GM12878 (cell line): Measurements from ENCODE around the gene HDGFL1. TPM values are rescaled to one million over a fixed set of nuclear protein-coding genes. Genes with fewer than 3 reads are reported as not detected.

Source experiments
- ATAC-seq: fragments of 200-7000 bp; cut with Tn5 transposase; 3 replicates; pipeline ENCODE4 v1.9.1; 2020; ENCODE audit warnings: mild to moderate bottlenecking, moderate library complexity
- BruUV-seq: library from RNA; stranded (reverse); fragments of 400-500 nt; replicated peaks from 2 replicates; lab custom pipeline; 2021; lab: Mats Ljungman, UMichigan
- CTCF ChIA-PET: fragments of 300-600 bp; sonication (Branson Sonifier 250); formaldehyde crosslinking; extraction: SDS; loops from one replicate; lab custom pipeline; 2021; ENCODE audit warnings: inconsistent platforms; lab: Yijun Ruan, JAX
- POLR2A ChIA-PET: fragments of 350-600 bp; formaldehyde crosslinking; extraction: SDS; loops from one replicate; lab custom pipeline; 2021; ENCODE audit warnings: inconsistent platforms; lab: Charles Lee
- RAD21 ChIA-PET: fragments of 300-600 bp; sonication (Branson Sonifier 250); formaldehyde crosslinking; loops from one replicate; lab custom pipeline; 2023; ENCODE audit warnings: antibody characterized with exemption; ENCODE audit not compliant: unreplicated experiment; lab: Charles Lee
- SMC1A ChIA-PET: fragments of 300-600 bp; sonication (Branson Sonifier 250); formaldehyde crosslinking; loops from one replicate; lab custom pipeline; 2023; ENCODE audit not compliant: unreplicated experiment, uncharacterized antibody; lab: Charles Lee
- DNase-seq: peaks from one replicate; pipeline ENCODE4 v3.0.0-alpha.2; 2011; ENCODE audit warnings: low read depth, low spot score
- FAIRE-seq: peaks from 3 replicates; lab custom pipeline; 2011; peaks lifted over from hg19 to GRCh38; lab: Jason Lieb, UNC
- H2AFZ ChIP-seq: 2 replicates; pipeline ENCODE4 v1.6.0; 2011; ENCODE audit warnings: low read depth, low read length, control low read depth; ENCODE audit not compliant: control insufficient read depth
- H3K27ac ChIP-seq: 2 replicates; pipeline ENCODE4 v1.5.1; 2011; ENCODE audit warnings: control low read depth; ENCODE audit not compliant: control insufficient read depth, insufficient read depth
- H3K27me3 ChIP-seq, 2 experiments: replicated peaks in 1 of 2; 2 replicates each; pipeline versions ENCODE4 v1.6.0 to v1.6.1; 2011; ENCODE audit warnings: low read length in 1 of 2; ENCODE audit not compliant: control insufficient read depth in 2 of 2, insufficient read depth in 2 of 2
- H3K36me3 ChIP-seq, 2 experiments: 2 replicates each; pipeline ENCODE4 v1.5.1; 2011; ENCODE audit warnings: low read length in 1 of 2; ENCODE audit not compliant: control insufficient read depth in 2 of 2, insufficient read depth in 2 of 2
- H3K4me1 ChIP-seq: 2 replicates; pipeline ENCODE4 v1.6.1; 2011; ENCODE audit warnings: mild to moderate bottlenecking, low read length, moderate library complexity, mixed read lengths; ENCODE audit not compliant: control insufficient read depth, insufficient read depth
- H3K4me2 ChIP-seq: 2 replicates; pipeline ENCODE4 v1.6.0; 2011; ENCODE audit warnings: control low read depth; ENCODE audit not compliant: control insufficient read depth, insufficient read depth
- H3K4me3 ChIP-seq: fragments of 200-600 bp; sonication (generic); 2 replicates; pipeline ENCODE4 v1.5.1; 2016
- H3K79me2 ChIP-seq: 2 replicates; pipeline ENCODE4 v1.6.0; 2011; ENCODE audit warnings: low read length; ENCODE audit not compliant: control insufficient read depth, insufficient read depth
- H3K9ac ChIP-seq: 2 replicates; pipeline ENCODE4 v1.8.0; 2011; ENCODE audit warnings: low read length, control low read depth, mixed read lengths; ENCODE audit not compliant: control insufficient read depth, insufficient read depth
- H3K9me3 ChIP-seq: replicated peaks from 3 replicates; pipeline ENCODE4 v1.5.1; 2011; ENCODE audit warnings: mild to moderate bottlenecking, low read length; ENCODE audit not compliant: control insufficient read depth, insufficient read depth
- H4K20me1 ChIP-seq: 2 replicates; pipeline ENCODE4 v1.6.0; 2011; ENCODE audit not compliant: control insufficient read depth, insufficient read depth
- KAT2A ChIP-seq: conservative IDR thresholded peaks from 2 replicates; pipeline ENCODE4 v1.6.1; 2011; ENCODE audit warnings: low read depth, low read length; ENCODE audit not compliant: control insufficient read depth
- NFXL1 ChIP-seq: fragments of 450-650 bp; IDR thresholded peaks from 2 replicates; pipeline ENCODE4 v1.6.1; 2017; ENCODE audit warnings: antibody characterized with exemption, mild to moderate bottlenecking, borderline replicate concordance
- STAT1 ChIP-seq: fragments of 450-650 bp; conservative IDR thresholded peaks from 2 replicates; pipeline ENCODE4 v1.6.1; 2014; ENCODE audit warnings: antibody characterized with exemption, mild to moderate bottlenecking
- TARDBP ChIP-seq: IDR thresholded peaks from 2 replicates; pipeline ENCODE4 v1.6.1; 2016; ENCODE audit warnings: borderline replicate concordance
- ZNF384 ChIP-seq: IDR thresholded peaks from 2 replicates; pipeline ENCODE4 v1.6.1; 2012; ENCODE audit warnings: low read depth, mild to moderate bottlenecking, low read length, improper control_type of control experiment, borderline replicate concordance
- WGBS: methylation state at CpG from one replicate; pipeline ENCODE4 v1.1.6; 2016; ENCODE audit warnings: low lambda C conversion rate; ENCODE audit not compliant: insufficient replicate concordance, insufficient coverage; ENCODE audit errors: missing lambda C conversion rate; 5-methylcytosine and 5-hydroxymethylcytosine counted together
- in situ Hi-C: fragments of 300-500 bp; cut with MboI; formaldehyde crosslinking; loops from 9 replicates; pipeline ENCODE4 v1.14.3; 2018; ENCODE audit warnings: mixed read lengths
- intact Hi-C: fragments of 100-400 bp; cut with micrococcal nuclease; formaldehyde crosslinking; loops from one replicate; pipeline ENCODE4 v1.14.2; 2022; ENCODE audit not compliant: unreplicated experiment
- polyA plus RNA-seq, 11 experiments: library from polyadenylated mRNA; depleted of rRNA in 4 of 11; unstranded in 6 of 11; stranded (reverse) in 5 of 11; fragments of >200 nt; fragmentation: Nextera tagmentation in 4 of 11; fragmentation: Illumina TruSeq in 1 of 11; extraction: Ambion mirVana in 4 of 11; extraction: Trizol in 1 of 11; gene quantifications; 1 replicate in 1 of 11; 2 replicates in 10 of 11; pipeline versions ENCODE4 v1.2.1 to v1.2.3, GENCODE V29; 2011 to 2016; ENCODE audit warnings: inconsistent platforms in 2 of 11, missing spikeins in 2 of 11, low read depth in 1 of 11
- total RNA-seq, 4 experiments: library from RNA; depleted of rRNA in 3 of 4; stranded (reverse); fragments of >200 nt in 3 of 4; fragmentation: Illumina TruSeq in 1 of 4; extraction: Trizol in 1 of 4; gene quantifications; 2 replicates each; pipeline versions ENCODE4 v1.2.1 to v1.2.3, GENCODE V29; 2013 to 2021
- TF ChIP-seq, protein P1 (sequence below): fragments of 450-650 bp; IDR thresholded peaks from 2 replicates; pipeline ENCODE4 v1.6.1; 2017; ENCODE audit warnings: borderline replicate concordance
- TF ChIP-seq, protein P2 (sequence below): IDR thresholded peaks from 2 replicates; pipeline ENCODE4 v1.6.1; 2011; ENCODE audit warnings: borderline replicate concordance, low read depth, mild to moderate bottlenecking, moderate library complexity, mixed read lengths, low read length; ENCODE audit not compliant: insufficient read depth; ENCODE audit errors: extremely low read length
- TF ChIP-seq, protein P3 (sequence below): fragments of 450-650 bp; IDR thresholded peaks from 2 replicates; pipeline ENCODE4 v1.6.1; 2017; ENCODE audit warnings: mild to moderate bottlenecking, low read depth, inconsistent platforms; ENCODE audit not compliant: poor library complexity, severe bottlenecking
- TF ChIP-seq, protein P4 (sequence below): fragments of 450-650 bp; IDR thresholded peaks from 2 replicates; pipeline ENCODE4 v1.6.1; 2016; ENCODE audit warnings: mild to moderate bottlenecking, moderate library complexity, borderline replicate concordance
- TF ChIP-seq, protein P5 (sequence below): fragments of 450-650 bp; IDR thresholded peaks from 2 replicates; pipeline ENCODE4 v1.6.1; 2018; ENCODE audit warnings: borderline replicate concordance, mild to moderate bottlenecking; ENCODE audit not compliant: partially characterized antibody

The HDGFL1 gene
- total and polyA plus RNA-seq, 10 of the 15 experiments (the other 5 are each of a cell fraction or from before 2014, with no cell fraction given): 0.03 to 0.69 (median 0.19) TPM

DNA sequence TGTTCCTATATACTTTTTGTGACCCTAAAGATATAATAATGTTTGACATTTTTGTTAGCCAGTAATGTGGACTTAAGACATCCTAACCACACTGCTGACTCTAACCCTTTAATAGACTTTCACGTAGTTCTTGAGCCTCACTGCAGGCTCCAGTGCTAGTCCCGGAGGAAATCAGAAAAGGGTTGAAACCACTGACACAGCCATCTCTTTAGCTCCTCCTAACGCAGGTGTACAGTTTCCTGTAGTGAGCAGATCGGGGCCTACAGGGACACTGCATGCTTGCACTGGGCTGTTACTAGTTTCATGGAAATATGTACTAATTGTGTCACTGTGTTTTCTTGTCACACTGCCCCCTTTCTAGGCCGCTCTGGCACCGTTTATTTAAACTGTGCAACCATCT, 512 bp upstream of the HDGFL1 start (continued):
- TF ChIP-seq, protein P1, sequence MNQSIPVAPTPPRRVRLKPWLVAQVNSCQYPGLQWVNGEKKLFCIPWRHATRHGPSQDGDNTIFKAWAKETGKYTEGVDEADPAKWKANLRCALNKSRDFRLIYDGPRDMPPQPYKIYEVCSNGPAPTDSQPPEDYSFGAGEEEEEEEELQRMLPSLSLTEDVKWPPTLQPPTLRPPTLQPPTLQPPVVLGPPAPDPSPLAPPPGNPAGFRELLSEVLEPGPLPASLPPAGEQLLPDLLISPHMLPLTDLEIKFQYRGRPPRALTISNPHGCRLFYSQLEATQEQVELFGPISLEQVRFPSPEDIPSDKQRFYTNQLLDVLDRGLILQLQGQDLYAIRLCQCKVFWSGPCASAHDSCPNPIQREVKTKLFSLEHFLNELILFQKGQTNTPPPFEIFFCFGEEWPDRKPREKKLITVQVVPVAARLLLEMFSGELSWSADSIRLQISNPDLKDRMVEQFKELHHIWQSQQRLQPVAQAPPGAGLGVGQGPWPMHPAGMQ: no peak
- TF ChIP-seq, protein P2, sequence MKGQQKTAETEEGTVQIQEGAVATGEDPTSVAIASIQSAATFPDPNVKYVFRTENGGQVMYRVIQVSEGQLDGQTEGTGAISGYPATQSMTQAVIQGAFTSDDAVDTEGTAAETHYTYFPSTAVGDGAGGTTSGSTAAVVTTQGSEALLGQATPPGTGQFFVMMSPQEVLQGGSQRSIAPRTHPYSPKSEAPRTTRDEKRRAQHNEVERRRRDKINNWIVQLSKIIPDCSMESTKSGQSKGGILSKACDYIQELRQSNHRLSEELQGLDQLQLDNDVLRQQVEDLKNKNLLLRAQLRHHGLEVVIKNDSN: no peak
- no peak for TF ChIP-seq STAT1
- TF ChIP-seq, all 136 proteins: peak for 0

DNA sequence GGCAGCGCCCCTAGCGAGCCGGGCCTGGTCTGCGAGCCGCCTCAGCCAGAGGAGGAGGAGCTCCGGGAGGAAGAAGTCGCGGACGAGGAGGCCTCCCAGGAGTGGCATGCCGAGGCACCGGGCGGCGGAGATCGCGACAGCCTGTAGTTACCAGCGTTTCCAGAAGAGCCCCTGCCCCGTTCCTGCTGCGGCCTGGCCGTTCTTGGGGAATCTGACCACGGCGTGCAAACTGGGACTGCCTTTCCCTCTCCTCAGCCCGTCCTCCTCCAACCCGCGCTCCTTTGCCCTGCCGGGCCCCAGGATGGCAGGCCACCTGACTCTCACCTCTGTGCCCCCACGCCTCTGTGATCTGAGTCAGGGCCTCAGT, 802 bp downstream of the HDGFL1 start:
- FAIRE-seq: no peak
- no peak overlapping the region for H3K9ac ChIP-seq
- intact Hi-C loops: no loop called here
- CTCF ChIA-PET: no interaction called here
- no peaks in the 10 kb centered on the region for H4K20me1 ChIP-seq
- TF ChIP-seq, protein P3, sequence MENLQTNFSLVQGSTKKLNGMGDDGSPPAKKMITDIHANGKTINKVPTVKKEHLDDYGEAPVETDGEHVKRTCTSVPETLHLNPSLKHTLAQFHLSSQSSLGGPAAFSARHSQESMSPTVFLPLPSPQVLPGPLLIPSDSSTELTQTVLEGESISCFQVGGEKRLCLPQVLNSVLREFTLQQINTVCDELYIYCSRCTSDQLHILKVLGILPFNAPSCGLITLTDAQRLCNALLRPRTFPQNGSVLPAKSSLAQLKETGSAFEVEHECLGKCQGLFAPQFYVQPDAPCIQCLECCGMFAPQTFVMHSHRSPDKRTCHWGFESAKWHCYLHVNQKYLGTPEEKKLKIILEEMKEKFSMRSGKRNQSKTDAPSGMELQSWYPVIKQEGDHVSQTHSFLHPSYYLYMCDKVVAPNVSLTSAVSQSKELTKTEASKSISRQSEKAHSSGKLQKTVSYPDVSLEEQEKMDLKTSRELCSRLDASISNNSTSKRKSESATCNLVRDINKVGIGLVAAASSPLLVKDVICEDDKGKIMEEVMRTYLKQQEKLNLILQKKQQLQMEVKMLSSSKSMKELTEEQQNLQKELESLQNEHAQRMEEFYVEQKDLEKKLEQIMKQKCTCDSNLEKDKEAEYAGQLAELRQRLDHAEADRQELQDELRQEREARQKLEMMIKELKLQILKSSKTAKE: no peak
- TF ChIP-seq STAT1 (no peak), NFXL1 (no peak), TARDBP (no peak), KAT2A (no peak), ZNF384 (no peak)
- TF ChIP-seq, protein P4, sequence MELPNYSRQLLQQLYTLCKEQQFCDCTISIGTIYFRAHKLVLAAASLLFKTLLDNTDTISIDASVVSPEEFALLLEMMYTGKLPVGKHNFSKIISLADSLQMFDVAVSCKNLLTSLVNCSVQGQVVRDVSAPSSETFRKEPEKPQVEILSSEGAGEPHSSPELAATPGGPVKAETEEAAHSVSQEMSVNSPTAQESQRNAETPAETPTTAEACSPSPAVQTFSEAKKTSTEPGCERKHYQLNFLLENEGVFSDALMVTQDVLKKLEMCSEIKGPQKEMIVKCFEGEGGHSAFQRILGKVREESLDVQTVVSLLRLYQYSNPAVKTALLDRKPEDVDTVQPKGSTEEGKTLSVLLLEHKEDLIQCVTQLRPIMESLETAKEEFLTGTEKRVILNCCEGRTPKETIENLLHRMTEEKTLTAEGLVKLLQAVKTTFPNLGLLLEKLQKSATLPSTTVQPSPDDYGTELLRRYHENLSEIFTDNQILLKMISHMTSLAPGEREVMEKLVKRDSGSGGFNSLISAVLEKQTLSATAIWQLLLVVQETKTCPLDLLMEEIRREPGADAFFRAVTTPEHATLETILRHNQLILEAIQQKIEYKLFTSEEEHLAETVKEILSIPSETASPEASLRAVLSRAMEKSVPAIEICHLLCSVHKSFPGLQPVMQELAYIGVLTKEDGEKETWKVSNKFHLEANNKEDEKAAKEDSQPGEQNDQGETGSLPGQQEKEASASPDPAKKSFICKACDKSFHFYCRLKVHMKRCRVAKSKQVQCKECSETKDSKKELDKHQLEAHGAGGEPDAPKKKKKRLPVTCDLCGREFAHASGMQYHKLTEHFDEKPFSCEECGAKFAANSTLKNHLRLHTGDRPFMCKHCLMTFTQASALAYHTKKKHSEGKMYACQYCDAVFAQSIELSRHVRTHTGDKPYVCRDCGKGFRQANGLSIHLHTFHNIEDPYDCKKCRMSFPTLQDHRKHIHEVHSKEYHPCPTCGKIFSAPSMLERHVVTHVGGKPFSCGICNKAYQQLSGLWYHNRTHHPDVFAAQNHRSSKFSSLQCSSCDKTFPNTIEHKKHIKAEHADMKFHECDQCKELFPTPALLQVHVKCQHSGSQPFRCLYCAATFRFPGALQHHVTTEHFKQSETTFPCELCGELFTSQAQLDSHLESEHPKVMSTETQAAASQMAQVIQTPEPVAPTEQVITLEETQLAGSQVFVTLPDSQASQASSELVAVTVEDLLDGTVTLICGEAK: no peak
- TF ChIP-seq, protein P5, sequence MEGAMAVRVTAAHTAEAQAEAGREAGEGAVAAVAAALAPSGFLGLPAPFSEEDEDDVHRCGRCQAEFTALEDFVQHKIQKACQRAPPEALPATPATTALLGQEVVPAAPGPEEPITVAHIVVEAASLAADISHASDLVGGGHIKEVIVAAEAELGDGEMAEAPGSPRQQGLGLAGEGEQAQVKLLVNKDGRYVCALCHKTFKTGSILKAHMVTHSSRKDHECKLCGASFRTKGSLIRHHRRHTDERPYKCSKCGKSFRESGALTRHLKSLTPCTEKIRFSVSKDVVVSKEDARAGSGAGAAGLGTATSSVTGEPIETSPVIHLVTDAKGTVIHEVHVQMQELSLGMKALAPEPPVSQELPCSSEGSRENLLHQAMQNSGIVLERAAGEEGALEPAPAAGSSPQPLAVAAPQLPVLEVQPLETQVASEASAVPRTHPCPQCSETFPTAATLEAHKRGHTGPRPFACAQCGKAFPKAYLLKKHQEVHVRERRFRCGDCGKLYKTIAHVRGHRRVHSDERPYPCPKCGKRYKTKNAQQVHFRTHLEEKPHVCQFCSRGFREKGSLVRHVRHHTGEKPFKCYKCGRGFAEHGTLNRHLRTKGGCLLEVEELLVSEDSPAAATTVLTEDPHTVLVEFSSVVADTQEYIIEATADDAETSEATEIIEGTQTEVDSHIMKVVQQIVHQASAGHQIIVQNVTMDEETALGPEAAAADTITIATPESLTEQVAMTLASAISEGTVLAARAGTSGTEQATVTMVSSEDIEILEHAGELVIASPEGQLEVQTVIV: no peak
- TF ChIP-seq, all 136 proteins: peak for 0
- 94% methylated on average over 25 of the region's 26 CpGs for whole genome bisulfite sequencing
- H3K36me3 ChIP-seq: no peaks in the 10 kb centered on the region
- no peak overlapping the region for H2AFZ ChIP-seq
- no peaks in the 10 kb centered on the region; the same call in 2 of the 3 replicates for H3K9me3 ChIP-seq
- H3K27ac ChIP-seq: no peak overlapping the region
- POLR2A ChIA-PET: no interaction called here
- RAD21 ChIA-PET: no interaction called here
- no peak overlapping the region for H3K4me2 ChIP-seq
- in situ Hi-C loops: no loop called here
- no peak overlapping the region for H3K4me3 ChIP-seq
- BruUV-seq: no TSS peak
- no peaks in the 10 kb centered on the region for H3K79me2 ChIP-seq
- no peaks in the 10 kb centered on the region for H3K4me1 ChIP-seq
- ATAC-seq: no peak
- SMC1A ChIA-PET: no interaction called here
- no peak for DNase-seq
- H3K27me3 ChIP-seq: no peaks in the 10 kb centered on the region
